ENCODE results near the gene PBX3.

GRCh38 chr9:125863923-125864322, 116.8 kb downstream of the PBX3 start:
- no peak for TF ChIP-seq EZH2 (IDR thresholded peaks at IDR 0.05; ENCODE audit: insufficient read depth, poor library complexity, severe bottlenecking)
- TF ChIP-seq EZH2phosphoT487 (IDR thresholded peaks at IDR 0.05; ENCODE audit: insufficient read depth, low read depth) = no peak
